Left kidney (tissue), 2 donors: Measurements from ENCODE around the gene XRN2. TPM values are rescaled to one million over a fixed set of nuclear protein-coding genes. Genes with fewer than 3 reads are reported as not detected.
"Not testable (repeated sequence)": the region's sequence is repeated elsewhere in the genome, so short reads cannot be mapped to it uniquely, and the experiment has no call there.

ENCODE experiments used
- DNase-seq: peaks from one replicate; pipeline ENCODE4 v3.0.0-alpha.2; 2013
- polyA plus RNA-seq: library from polyadenylated mRNA; unstranded; fragments of 120-200 nt; gene quantifications from one replicate; pipeline ENCODE4 v1.2.1, GENCODE V29; 2013; ENCODE audit not compliant: insufficient read length

The XRN2 gene
- polyA plus RNA-seq, 1 donor, result 113 TPM

- no peak for DNase-seq
Measured at GRCh38 chr20:21344206-21344900, 41.2 kb downstream of the XRN2 start.

GRCh38 chr20:21344961-21345360, 41.8 kb downstream of the XRN2 start:
- no peak for DNase-seq

GRCh38 chr20:21352703-21353102, 49.6 kb downstream of the XRN2 start:
- no peak for DNase-seq

- no peak for DNase-seq
Measured at GRCh38 chr20:21353236-21353635, 50.1 kb downstream of the XRN2 start.

GRCh38 chr20:21355981-21356380, 52.9 kb downstream of the XRN2 start:
- no peak for DNase-seq

- no peak for DNase-seq
Measured at GRCh38 chr20:21356386-21356785, 53.3 kb downstream of the XRN2 start.

- DNase-seq, result no peak
Measured at GRCh38 chr20:21357844-21358243, 54.7 kb downstream of the XRN2 start.

- no peak for DNase-seq
Measured at GRCh38 chr20:21358737-21359136, 55.6 kb downstream of the XRN2 start.

GRCh38 chr20:21360705-21361104, 57.6 kb downstream of the XRN2 start:
- no peak for DNase-seq

GRCh38 chr20:21361266-21361665, 58.1 kb downstream of the XRN2 start:
- no peak for DNase-seq

- DNase-seq, result no peak
Measured at GRCh38 chr20:21364413-21364812, 61.3 kb downstream of the XRN2 start.

GRCh38 chr20:21365771-21366170, 62.6 kb downstream of the XRN2 start:
- DNase-seq, result no peak

GRCh38 chr20:21366273-21366672, 63.1 kb downstream of the XRN2 start:
- DNase-seq, result not testable (repeated sequence)

- no peak for DNase-seq
Measured at GRCh38 chr20:21368791-21369190, 65.7 kb downstream of the XRN2 start.

GRCh38 chr20:21371193-21371592, 68.1 kb downstream of the XRN2 start:
- no peak for DNase-seq

GRCh38 chr20:21372016-21372415, 68.9 kb downstream of the XRN2 start:
- no peak for DNase-seq

- no peak for DNase-seq
Measured at GRCh38 chr20:21373436-21373835, 70.3 kb downstream of the XRN2 start.

- no peak for DNase-seq
Measured at GRCh38 chr20:21376626-21377025, 73.5 kb downstream of the XRN2 start.

- DNase-seq, result no peak
Measured at GRCh38 chr20:21377701-21378100, 74.6 kb downstream of the XRN2 start.

GRCh38 chr20:21378259-21378658, 75.1 kb downstream of the XRN2 start:
- DNase-seq, result no peak

- no peak for DNase-seq
Measured at GRCh38 chr20:21380711-21381110, 77.6 kb downstream of the XRN2 start.

- DNase-seq, result no peak
Measured at GRCh38 chr20:21381619-21382018, 78.5 kb downstream of the XRN2 start.

GRCh38 chr20:21384308-21384892, 81.3 kb downstream of the XRN2 start:
- DNase-seq, result no peak

- DNase-seq, result no peak
Measured at GRCh38 chr20:21386111-21386510, 83.0 kb downstream of the XRN2 start.
